HT-29 (cell line): ENCODE measurements around the gene GPATCH4. TPM values are rescaled to one million over a fixed set of nuclear protein-coding genes. Genes with fewer than 3 reads are reported as not detected.
"Not testable (repeated sequence)": the region's sequence is repeated elsewhere in the genome, so short reads cannot be mapped to it uniquely, and the experiment has no call there.

Source experiments
- DNase-seq: peaks from one replicate; pipeline ENCODE4 v3.0.0-alpha.2; 2015; ENCODE audit warnings: low spot score
- total RNA-seq: library from RNA; depleted of rRNA; stranded (reverse); fragments of >200 nt; shearing (Covaris generic); gene quantifications from 2 replicates; pipeline ENCODE4 v1.2.3, GENCODE V29; 2014

The GPATCH4 gene
- total RNA-seq, 1 experiment from 2014 or later, result 19.4 TPM

GRCh38 chr1:156598125-156598524, 3.2 kb downstream of the GPATCH4 start:
- DNase-seq, result no peak

- no peak for DNase-seq
Observed at GRCh38 chr1:156596426-156596825, 4.9 kb downstream of the GPATCH4 start.

GRCh38 chr1:156595016-156595415, 6.3 kb downstream of the GPATCH4 start:
- no peak for DNase-seq

GRCh38 chr1:156594190-156594589, 7.1 kb downstream of the GPATCH4 start:
- no peak for DNase-seq

GRCh38 chr1:156593661-156593989, 7.7 kb downstream of the GPATCH4 start:
- no peak for DNase-seq

- DNase-seq, result no peak
Observed at GRCh38 chr1:156592910-156593660, 8.2 kb downstream of the GPATCH4 start.

GRCh38 chr1:156592158-156592909, 8.9 kb downstream of the GPATCH4 start:
- DNase-seq, result no peak

GRCh38 chr1:156591432-156592157, 9.7 kb downstream of the GPATCH4 start, which contains the start of gene NAXE:
Gene NAXE, plus strand, starts transcription at chr1:156591776. Its CDS starts 29 bp downstream, at chr1:156591805.
- DNase-seq, result peak; percentile 81

- DNase-seq, result no peak
Observed at GRCh38 chr1:156591181-156591431, 10.2 kb downstream of the GPATCH4 start.

GRCh38 chr1:156590326-156591180, 10.7 kb downstream of the GPATCH4 start:
- DNase-seq, result no peak

- DNase-seq, result no peak
Observed at GRCh38 chr1:156589546-156589945, 11.7 kb downstream of the GPATCH4 start.

GRCh38 chr1:156587927-156588326, 13.4 kb downstream of the GPATCH4 start:
- not testable (repeated sequence) for DNase-seq

GRCh38 chr1:156586892-156587477, 14.3 kb downstream of the GPATCH4 start:
- no peak for DNase-seq

GRCh38 chr1:156586323-156586722, 15.0 kb downstream of the GPATCH4 start:
- no peak for DNase-seq

GRCh38 chr1:156584813-156585212, 16.5 kb downstream of the GPATCH4 start:
- DNase-seq, result peak; percentile 38

- peak; percentile 90 for DNase-seq
Observed at GRCh38 chr1:156583821-156584622, 17.3 kb downstream of the GPATCH4 start.

GRCh38 chr1:156582388-156583017, 18.8 kb downstream of the GPATCH4 start:
- DNase-seq, result no peak

- no peak for DNase-seq
Observed at GRCh38 chr1:156581661-156582387, 19.5 kb downstream of the GPATCH4 start.

GRCh38 chr1:156579472-156579871, 21.8 kb downstream of the GPATCH4 start, which contains the start of gene TTC24:
Gene TTC24, plus strand, starts transcription at chr1:156579723. Its CDS starts 1,642 bp downstream, at chr1:156581365.
- no peak for DNase-seq
